GM21737 (cell line): ENCODE results near the gene NR3C1.

Experiments
- ATAC-seq: cut with Tn5 transposase; IDR thresholded peaks from one replicate; pipeline ENCODE4 v1.9.1; 2021; ENCODE audit warnings: mild to moderate bottlenecking, moderate library complexity; ENCODE audit not compliant: unreplicated experiment

Gene NR3C1

DNA sequence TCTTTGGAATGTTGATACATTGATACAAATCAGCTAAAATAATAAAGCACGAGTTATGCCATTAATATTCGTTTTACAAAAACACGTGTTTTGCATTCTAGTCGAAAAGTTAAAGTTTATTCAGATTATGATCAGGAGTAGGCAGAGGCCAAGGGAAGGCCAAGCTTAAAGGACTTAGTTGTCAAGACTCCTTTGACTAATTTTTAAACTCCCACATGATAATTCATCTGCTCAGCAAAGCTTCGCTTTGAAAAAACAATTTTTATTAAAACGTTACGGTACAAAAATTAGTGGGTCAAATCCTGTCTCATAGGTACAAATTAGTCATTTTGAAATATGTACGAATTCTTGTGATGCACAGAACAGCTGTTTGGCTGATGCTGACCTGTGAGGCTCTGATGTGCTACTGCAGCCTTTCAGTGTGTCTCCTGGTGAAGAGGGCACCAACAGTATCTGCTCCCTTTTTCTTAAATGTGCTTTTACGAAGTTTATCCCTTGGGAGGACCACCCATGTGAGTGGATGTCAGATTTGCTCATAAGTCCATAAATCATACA lies 23.0 kb upstream of the NR3C1 start:
- peak; percentile 56 for ATAC-seq

DNA sequence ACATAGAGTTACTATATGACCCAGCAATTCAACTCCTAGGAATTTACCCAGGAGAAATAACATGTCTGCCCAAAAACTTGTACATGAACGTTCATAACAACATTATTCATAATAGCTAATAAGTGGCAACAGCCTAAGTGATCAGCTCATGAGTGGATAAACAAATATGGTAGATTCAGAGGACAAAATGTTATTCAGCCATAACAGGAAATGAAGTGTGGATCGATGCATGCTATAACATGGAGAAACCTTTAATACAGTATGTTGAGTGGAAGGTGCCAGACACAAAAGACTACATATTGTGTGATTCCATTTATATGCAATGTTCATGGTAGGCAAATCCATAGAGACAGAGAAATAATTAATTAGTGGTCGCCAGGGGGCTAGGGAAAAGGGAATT lies 22.3 kb upstream of the NR3C1 start:
- ATAC-seq, result no peak

DNA sequence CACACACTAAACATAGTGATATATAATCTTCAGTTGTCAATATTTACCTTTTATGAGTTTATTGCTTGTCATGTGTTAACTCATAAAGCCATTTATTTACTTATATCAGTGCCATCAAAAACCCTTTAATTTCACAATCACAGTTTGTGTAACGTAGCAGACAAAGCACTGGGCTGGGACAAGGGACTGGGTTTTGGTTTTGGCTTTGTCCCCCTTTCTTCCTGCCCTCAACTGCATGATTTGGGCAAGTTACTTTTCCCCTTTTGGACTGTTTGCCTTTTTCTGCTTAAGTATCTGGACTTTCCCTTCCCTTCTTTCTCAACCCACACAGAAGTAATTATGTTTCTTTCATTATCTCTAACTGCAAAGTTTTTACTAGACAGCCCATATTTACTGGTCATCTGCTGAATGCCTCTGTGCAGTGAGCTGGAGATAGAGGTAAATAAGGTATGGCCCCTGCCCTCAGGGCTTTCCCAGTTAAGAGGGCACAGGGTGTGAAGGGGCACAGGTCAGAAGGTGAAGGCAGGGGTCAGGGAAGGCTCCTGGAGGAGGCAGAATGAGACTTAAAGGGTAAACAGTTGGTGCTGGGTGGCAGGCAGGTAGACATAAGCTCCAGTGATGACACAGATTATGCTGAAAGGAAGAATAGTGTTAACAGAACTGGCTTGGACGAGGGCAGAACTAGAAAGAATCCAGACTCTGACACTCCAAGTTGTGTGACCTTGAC lies 14.8 kb upstream of the NR3C1 start:
- ATAC-seq, result peak; percentile 41

DNA sequence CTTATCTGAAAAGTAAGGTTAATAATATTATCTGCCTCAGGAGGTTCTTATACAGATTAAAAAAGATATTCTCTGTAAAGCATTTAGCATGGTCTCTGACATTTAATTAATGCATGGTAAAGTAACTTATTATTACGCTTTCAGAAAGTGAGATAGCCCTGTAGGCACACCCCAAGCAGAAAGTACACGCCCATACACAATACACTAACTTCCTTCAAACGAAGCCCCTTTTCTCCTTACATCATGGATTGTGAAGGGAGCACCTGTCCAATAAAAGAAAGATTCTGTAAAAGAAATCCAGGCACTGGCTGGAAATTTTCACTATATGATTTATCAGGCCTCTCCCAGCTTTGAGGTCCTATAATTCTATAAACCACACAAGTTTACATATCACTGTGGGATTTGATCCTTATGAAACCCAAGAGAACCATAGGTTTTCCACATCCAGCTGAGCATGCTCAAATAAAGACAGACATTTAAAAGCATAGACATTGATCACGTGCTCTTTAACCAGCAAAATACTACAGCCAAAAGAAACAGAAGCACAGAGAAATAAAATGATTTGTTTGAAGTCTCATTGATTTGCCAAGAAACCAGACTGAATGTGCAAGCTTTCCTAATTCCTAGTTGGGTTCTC lies 14.1 kb upstream of the NR3C1 start:
- no peak for ATAC-seq

DNA sequence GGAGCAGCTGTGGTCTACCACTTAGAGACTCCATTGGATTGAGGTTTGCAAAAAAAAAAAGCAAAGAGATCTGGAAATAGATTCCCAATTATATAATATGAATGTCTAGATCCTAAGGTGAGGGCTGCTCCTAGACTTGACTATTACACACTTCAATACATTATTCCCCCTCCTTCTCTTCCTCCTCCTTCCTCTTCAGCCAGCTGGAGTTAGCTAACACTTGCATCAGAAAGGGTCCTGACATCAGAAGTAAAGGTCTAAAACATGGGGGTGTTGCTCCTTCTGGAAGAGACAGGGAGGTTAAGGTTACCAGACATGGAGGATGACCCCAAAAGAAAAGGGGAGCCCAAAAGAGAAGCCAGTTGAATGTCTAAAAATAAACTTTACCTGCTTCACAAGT lies 12.9 kb upstream of the NR3C1 start:
- ATAC-seq, result no peak

DNA sequence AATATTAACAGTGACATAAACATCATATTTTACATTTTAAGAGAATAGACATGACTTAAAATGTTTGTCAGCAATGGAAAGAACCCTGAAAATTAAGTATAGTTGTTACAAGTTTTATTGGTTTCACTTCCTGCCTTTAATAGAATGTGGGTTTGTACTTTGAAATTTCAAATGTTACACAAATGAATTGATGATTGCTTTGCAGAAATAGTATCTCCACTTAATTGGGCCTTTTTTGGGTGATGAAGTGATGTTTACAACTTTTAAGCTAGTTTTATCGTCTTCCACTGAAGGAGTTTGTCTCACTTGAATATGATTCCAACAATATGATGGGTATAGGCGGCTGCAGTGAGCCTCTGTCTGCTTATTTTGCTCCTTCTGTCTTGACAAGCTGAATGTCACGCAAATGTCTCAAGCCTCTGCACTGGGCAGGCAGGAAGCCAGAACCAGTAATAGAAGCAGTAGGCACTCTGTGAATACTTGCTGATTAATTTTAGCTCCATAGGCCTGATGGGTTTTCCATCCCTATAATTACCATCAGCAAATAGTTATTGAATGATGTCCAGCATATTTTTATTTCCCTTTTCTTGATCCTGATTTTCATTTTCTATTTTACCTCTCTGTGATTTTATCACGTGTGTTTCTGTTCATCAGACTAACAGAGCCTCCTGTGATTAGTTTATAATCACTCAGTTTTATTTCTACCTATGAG lies 10.6 kb upstream of the NR3C1 start:
- peak; percentile 62 for ATAC-seq

DNA sequence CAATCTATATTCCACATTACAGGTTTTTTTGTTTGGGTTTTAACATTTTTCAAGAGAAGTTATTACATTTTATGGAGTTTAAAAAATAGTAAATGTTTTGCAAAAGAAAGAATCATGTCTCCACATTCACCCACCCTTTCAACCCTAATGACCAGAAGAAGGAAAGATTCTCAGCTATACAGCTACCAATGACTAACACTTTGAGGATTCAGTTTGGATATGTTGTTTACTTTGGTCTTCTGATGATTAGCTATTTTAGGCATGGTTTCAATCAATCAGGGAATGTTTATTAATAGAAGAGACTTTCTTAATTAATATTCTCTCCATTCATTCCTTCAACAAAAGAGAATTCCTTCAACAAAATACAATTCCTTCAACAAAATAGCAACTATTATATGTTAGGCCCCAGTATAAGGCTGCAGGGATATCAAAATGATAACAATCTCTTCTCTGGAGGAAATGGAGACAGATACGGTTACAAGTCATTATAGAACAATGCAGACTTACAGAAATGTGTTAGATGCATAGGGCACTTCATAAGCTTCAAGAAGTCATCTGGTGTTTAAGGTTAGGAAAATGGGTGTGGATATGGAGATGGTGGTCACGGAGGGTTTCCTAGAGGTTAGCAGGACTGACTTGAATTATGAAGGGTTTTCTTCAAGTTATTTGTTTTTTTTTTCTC lies 9.3 kb upstream of the NR3C1 start:
- ATAC-seq, result no peak

DNA sequence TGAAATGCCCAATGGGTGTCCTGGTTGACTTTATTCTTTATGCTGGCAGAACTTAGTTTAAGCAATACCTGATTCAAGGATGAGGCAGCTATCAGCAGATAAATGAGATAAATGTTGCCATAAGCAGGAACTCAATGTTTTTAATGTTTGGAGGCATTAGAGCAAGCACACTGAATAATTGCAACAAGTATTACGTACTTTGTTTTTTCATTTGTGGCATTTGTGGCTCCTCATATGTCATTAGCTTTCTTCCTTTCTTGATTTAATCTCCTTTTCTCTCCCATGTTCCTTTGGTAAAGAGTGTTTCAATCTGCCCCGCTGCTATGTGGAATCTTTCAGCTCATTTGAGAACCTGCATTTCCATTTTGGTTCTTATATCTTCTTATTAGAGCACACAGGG lies 6.4 kb upstream of the NR3C1 start:
- ATAC-seq, result no peak

DNA sequence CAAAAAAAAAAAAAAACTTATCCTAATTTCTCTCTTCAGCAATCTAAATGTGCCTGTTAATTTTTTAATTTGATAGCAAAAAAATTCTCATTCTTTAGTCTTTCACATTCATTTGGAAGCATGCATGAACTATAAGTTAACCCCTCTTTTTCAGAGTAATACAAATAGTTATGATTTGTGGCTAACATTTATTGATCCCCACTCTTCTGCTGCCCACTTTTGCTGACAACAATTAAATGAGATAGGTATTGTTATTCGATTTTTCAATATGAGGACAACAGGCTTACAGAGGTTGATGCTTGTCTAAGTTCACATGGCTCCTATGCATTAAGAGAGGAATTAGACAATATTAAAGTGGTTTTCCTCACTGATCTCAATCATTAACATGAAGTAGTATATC lies 2.9 kb upstream of the NR3C1 start:
- ATAC-seq, result no peak

DNA sequence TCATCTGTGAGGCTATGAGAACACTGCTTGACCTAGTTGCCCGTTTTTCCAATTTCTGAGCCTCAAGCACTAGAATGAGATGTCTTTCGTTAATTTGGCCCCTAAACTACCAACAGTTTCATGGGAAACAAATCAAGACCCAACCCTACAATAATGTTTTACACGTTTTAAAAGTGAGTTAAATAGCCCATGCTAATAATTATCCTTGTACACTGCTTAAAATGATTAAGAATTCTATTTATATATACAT lies 2.3 kb upstream of the NR3C1 start:
- ATAC-seq, result no peak

DNA sequence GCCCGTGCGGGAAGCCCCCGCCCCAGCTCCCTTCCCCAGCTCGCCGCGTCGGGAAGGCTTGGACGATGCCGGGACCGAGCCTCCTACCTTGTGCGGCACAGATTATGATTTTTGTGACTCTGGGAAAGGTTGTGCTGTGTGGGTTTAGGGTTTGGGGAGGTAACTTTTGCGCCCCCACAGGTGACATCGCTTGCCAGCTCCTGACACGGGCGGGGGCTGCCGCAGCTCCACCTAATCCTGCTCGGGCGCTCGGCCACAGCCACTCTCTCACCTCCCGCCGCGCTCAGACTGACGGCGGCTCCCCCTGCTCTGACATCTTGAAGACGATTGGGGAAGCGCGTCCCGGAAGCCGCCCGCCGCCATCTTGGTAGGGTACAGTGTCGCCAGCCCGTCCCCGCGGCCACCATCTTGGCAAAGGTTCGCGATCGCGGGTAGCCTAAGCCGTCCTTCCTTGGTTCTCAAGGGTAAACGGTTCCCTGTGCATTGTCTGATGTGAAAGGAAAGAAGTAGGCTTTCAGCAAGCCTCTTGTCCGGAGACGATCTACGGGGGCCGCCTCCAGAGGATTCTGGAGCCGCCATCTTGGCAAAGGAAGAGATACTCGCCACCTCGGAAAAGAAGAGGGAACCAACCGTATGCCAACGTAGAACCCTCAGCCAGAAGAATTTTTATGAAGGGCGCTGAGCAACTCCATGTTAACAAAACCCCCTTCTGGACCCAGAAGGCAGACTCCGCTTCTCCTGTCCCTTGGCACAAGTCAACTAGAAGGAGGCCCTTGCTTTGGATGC lies 1.8 kb upstream of the NR3C1 start:
- peak; percentile 30 for ATAC-seq

DNA sequence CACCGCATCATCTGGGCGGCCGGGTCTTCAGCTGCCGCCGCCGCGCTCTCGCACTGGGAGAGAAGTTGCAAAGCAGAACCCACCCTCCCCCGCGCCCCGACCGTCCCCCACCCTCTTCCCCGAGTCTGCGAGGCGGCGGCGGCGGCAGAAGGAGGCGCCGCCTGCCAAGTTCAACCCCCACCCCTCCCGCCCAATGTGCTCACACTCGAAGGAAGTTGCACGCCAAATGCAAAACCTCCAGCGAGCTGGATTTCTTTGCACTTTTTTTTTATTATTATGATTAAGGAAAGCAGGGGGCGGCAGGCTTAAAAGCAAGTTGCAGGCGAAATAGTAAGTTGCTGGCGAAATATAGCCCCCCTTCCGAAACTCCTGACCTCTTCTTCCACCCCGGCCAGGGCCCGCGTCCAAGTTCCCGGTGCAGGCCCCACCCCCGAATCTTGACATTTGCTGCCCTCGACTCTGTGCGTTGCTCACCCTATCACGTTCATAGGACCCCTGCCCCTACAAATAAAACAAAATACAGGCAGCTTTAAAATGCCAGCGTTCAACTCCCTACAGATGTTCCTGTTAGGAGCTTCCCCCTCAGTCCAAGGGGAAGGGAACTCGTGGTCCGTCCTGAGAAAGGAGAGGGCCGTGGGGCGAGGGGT lies 1.1 kb upstream of the NR3C1 start:
- peak; percentile 24 for ATAC-seq

DNA sequence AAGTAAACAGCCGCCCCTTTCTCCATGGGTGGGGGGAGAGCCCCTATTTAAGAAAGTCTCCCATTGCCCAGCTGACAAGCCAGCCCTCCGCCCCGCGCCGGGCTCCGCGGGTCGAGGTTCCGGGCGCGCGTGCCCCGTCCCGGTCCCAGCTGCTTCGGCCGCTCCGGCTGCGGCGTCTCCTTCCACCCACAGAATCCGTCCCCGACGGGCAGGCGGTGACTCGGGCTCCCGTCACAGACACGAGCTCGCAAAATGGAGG lies 223 bp downstream of the NR3C1 start:
- ATAC-seq, result peak; percentile 5

DNA sequence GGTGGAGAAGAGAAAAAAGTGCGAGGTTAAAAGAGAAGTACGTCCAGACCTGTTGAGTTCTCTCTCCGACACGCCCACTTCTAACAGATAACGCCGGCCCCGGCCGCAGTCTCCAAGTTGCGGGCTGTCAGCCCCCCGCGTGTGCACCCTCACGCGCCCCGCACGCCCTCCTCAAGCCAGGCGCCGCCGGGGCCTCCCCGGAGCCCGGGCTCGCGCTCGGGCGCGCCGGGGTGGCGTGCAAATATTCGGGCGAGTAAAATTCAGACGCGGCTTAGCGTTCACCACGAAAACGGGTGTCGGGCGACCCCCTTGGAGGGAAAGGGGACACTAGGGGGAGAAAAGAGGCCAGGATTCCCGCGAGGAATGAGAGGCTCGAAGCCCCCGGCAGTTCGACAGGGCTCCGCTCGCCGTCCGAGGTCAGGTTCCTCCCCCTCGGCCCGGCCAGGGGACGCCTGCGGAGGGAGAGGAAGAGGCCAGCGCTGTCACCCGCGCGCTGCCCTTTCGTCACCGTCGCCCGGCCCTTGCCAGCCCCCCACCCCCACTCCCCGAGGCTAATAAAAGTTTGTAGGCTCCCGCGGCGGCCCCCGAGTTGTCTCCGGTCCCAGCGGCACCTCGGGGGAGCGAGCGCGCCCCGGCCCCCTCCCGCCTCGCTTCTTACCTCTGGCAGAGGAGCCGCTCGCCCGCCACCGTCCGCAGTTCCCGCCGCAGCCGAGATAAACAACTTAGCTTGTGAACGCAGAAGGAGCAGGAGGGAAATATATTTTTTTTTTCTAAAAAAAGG lies 743 bp downstream of the NR3C1 start:
- ATAC-seq, result no peak

DNA sequence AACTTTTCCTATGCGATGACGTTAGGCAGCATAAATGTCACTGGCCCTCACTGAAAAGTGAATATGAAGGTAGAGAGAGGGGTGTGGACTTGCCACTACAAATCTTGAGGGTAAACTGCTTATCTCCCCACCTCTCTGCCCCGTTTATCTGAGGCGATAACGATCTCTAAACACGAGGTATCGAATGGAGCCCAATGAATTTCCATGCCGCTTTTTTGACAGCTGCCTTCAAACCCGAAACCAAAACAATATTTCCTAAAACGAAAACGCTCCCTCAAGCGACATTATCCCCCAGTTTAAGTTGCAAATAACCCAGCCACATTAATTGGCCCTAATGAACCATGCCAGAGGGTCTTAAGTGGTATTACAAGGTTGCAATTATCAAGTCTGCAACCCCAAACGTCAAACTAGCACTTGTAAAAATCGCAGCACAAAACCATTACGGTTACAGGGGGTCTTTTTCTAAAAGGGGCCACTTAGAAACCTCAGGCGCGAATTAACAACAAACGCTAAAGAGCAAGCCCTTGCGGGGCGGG lies 1.4 kb downstream of the NR3C1 start:
- ATAC-seq, result no peak

DNA sequence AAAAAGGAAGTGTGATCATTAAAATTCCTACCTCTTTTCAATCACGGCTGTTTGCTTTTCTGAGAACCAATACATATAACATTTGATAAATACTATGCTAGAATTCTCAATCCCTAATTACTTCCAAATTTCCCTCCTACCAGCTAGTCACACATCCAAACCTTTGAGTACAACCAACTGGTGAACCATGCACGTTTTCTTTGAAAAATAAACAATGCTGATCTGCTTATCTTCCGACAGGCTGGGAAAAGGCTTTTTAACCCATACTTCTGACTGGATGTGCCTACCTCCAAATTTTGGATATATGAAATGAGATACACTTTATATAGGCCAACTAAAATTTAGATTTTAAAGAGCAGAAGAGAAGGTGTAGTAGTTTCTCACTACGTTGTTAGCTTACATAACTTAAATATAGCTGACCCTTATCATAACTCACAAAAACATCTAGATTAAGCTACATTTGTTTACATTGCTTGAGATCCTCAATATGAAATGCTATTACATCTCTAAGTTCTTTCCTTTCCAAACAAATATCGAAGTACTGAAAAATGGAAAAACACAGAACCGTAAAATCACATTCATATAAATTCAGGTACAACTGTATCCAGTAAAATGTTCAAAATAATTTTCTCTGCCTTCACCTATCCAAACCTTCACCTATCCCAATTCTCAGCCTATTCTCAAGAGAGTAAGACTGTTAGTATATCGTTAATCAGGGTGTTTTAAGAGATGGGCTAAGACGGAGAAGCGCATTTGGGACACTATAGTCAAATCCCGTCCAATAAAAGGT lies 2.1 kb downstream of the NR3C1 start:
- ATAC-seq, result no peak

DNA sequence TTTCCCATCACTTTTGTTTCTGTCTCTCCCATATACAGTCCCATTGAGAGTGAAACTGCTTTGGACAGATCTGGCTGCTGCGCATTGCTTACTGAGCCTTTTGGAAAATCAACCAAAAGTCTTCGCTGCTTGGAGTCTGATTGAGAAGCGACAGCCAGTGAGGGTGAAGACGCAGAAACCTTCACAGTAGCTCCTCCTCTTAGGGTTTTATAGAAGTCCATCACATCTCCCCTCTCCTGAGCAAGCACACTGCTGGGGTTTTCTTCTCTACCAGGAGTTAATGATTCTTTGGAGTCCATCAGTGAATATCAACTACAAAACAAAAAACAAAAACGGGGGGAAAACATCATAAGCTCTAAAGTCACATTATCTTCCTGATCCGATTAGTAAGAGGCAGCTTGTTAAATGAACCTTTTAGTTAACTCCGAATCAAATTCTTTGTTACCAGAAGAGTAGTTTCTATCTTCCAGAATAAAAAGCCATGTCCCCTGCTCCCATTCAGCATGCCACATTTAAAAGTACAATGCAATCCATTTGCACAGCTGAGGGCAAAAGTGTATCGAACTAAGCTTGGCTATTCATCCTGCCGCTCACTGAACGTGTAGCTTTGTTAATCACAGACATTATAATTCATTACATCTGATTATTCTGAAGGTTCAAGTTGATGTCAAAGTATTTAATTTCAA lies 2.8 kb downstream of the NR3C1 start:
- no peak for ATAC-seq
